ENCODE measurements around the gene GPR149. TPM values are rescaled to one million over a fixed set of nuclear protein-coding genes. Genes with fewer than 3 reads are reported as not detected.

The GPR149 gene
- total RNA-seq, 1 donor from 2014 or later = not detected

- TF ChIP-seq CTCF (IDR thresholded peaks at IDR 0.05) = peak; percentile 44
- peak within 1 kb of the TSS; percentile 98 for H3K27ac Mint-ChIP-seq (ENCODE audit: unreplicated experiment)
- H3K4me3 Mint-ChIP-seq (ENCODE audit: unreplicated experiment) = peak within 1 kb of the TSS; percentile 88
- no peaks in the 10 kb centered on the region for H3K27me3 Mint-ChIP-seq (ENCODE audit: low read depth)
- DNase-seq (ENCODE audit: low spot score) = peak; percentile 92
- peaks cover 2% of the 10 kb centered on the region for H3K36me3 Mint-ChIP-seq (ENCODE audit: low read depth)
- H3K4me1 Mint-ChIP-seq (ENCODE audit: low read depth) = peaks cover 30% of the 10 kb centered on the region
- no peaks in the 10 kb centered on the region for H3K9me3 Mint-ChIP-seq (ENCODE audit: low read depth)
Observed at GRCh38 chr3:154323891-154324738, 105.9 kb downstream of the GPR149 start, which contains the start of gene DHX36. Gene DHX36 (minus strand): TSS chr3:154324487. CDS start chr3:154324416, 71 bp downstream.

DNA sequence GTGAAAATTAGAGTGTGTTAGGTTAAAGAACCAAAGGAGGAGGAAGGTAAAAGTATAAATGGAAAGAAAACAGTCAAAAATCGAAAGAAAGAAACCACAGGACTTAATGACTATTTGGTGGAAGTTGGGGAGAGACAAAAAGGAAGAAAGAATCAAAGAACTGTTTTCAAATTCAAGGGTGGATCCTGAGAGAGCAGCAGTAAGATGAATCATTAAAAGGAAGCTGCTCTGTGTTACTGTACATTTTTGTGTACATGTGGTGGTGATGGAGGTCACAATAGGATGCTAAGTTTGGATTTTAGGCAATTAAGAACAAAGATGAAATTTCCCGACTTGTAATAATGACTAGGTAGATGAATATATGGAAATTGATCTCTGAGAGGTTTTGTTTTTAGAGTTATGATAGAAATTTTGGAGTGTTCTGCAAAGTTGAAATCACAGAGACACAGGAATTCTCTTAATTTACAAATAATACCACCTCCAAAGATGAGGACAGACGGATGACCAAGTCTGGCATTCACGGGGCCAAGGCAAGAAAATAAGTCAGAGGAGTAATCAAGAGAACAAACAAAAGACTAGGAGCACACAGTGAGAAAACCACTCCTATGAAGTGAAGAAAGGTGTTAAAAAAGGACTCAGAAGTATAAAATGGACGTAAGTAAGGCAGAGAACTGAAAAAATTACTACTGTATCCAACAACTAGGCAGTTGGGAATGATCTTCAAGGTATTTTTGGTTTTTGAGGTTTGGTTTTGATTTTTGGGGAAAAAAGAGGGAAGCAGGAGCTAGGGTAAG lies 112.8 kb downstream of the GPR149 start:
- H3K4me1 Mint-ChIP-seq (ENCODE audit: low read depth) = peaks cover 29% of the 10 kb centered on the region
- DNase-seq (ENCODE audit: low spot score) = no peak
- peak overlapping the region; percentile 74 for H3K27ac Mint-ChIP-seq (ENCODE audit: unreplicated experiment)

GRCh38 chr3:154314152-154314551 lies 115.8 kb downstream of the GPR149 start:
- Mint-ChIP-seq H3K4me1 (ENCODE audit: low read depth) (peaks cover 17% of the 10 kb centered on the region), H3K9me3 (ENCODE audit: low read depth) (no peaks in the 10 kb centered on the region), H3K27ac (ENCODE audit: unreplicated experiment) (no peak overlapping the region), H3K4me3 (ENCODE audit: unreplicated experiment) (no peak overlapping the region), H3K27me3 (ENCODE audit: low read depth) (no peaks in the 10 kb centered on the region), H3K36me3 (ENCODE audit: low read depth) (peaks cover 22% of the 10 kb centered on the region)
- DNase-seq (ENCODE audit: low spot score) = no peak
- peak; percentile 13 for TF ChIP-seq CTCF (IDR thresholded peaks at IDR 0.05)

More for the DNA sequence above, 112.8 kb downstream of the GPR149 start:
- Mint-ChIP-seq H3K36me3 (ENCODE audit: low read depth) (peaks cover 20% of the 10 kb centered on the region), H3K9me3 (ENCODE audit: low read depth) (no peaks in the 10 kb centered on the region), H3K27me3 (ENCODE audit: low read depth) (no peaks in the 10 kb centered on the region), H3K4me3 (ENCODE audit: unreplicated experiment) (no peak overlapping the region)
- TF ChIP-seq CTCF (IDR thresholded peaks at IDR 0.05) = no peak

DNA sequence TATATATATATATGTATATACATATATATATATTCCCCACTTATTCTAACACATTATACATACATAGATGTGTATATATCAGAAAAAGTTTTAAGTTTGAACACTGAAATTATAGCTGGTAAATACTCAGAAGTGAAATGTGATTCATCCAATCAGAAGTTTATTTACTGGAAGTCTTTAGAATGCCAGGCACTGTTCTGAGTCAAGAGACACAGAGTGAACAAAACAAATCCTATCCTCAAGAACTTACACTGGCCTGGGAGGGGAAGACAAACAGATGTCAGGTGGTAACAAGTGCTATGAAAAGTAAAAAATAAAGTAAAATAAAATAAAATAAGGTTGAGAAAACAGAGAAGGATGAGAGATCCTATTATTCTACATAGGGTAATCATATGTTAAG lies 119.2 kb downstream of the GPR149 start:
- Mint-ChIP-seq H3K4me1 (ENCODE audit: low read depth) (peaks cover 9% of the 10 kb centered on the region), H3K27me3 (ENCODE audit: low read depth) (no peaks in the 10 kb centered on the region), H3K36me3 (ENCODE audit: low read depth) (peaks cover 27% of the 10 kb centered on the region), H3K4me3 (ENCODE audit: unreplicated experiment) (no peak overlapping the region), H3K9me3 (ENCODE audit: low read depth) (no peaks in the 10 kb centered on the region), H3K27ac (ENCODE audit: unreplicated experiment) (no peak overlapping the region)
- no peak for TF ChIP-seq CTCF (IDR thresholded peaks at IDR 0.05)
- DNase-seq (ENCODE audit: low spot score) = no peak

DNA sequence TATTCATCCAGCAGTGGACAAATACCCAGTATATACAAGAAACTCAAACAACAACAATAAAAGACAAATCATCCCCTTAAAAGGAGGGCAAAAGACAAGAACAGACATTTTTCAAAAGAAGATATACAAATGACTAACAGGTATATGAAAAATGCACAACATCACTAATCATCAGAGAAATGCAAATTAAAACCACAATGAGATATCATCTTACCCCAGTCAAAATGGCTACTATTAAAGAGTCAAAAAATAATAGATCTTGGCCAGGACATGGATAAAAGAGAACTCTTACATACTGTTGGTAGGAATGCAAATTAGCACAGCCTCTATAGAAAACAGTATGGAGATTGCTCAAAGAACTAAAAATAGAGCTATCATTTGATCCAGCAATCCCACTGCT lies 122.6 kb downstream of the GPR149 start:
- H3K36me3 Mint-ChIP-seq (ENCODE audit: low read depth) = peaks cover 18% of the 10 kb centered on the region
- H3K4me1 Mint-ChIP-seq (ENCODE audit: low read depth) = peaks cover 13% of the 10 kb centered on the region
- no peaks in the 10 kb centered on the region for H3K9me3 Mint-ChIP-seq (ENCODE audit: low read depth)
- no peak for DNase-seq (ENCODE audit: low spot score)
- H3K27ac Mint-ChIP-seq (ENCODE audit: unreplicated experiment) = no peak overlapping the region
- H3K4me3 Mint-ChIP-seq (ENCODE audit: unreplicated experiment) = no peak overlapping the region
- no peaks in the 10 kb centered on the region for H3K27me3 Mint-ChIP-seq (ENCODE audit: low read depth)
- TF ChIP-seq CTCF (IDR thresholded peaks at IDR 0.05) = no peak

Data from chondrocyte (in vitro differentiated cells).